PC-9 (cell line): ENCODE data around the gene CENPA. TPM values are rescaled to one million over a fixed set of nuclear protein-coding genes. Genes with fewer than 3 reads are reported as not detected.
A peak's percentile ranks its signal among the peaks of the same experiment; 100 is the strongest.

ENCODE experiments used
- BruUV-seq: library from RNA; stranded (reverse); fragments of 400-500 nt; replicated peaks from 2 replicates; lab custom pipeline; 2021; lab: Mats Ljungman, UMichigan
- CTCF ChIA-PET: fragments of 300-600 bp; sonication (Branson Sonifier 250); formaldehyde crosslinking; loops from one replicate; lab custom pipeline; 2022; ENCODE audit warnings: antibody characterized with exemption; lab: Charles Lee
- POLR2A ChIA-PET: fragments of 300-600 bp; sonication (Branson Sonifier 250); formaldehyde crosslinking; loops from one replicate; lab custom pipeline; 2022; ENCODE audit warnings: antibody characterized with exemption; ENCODE audit not compliant: unreplicated experiment; lab: Charles Lee
- DNase-seq, 2 experiments: peaks; one replicate each; pipeline versions ENCODE4 v3.0.0 to v3.0.0-alpha.2; 2015 to 2022; ENCODE audit warnings: mixed read lengths in 1 of 2
- H2AFZ ChIP-seq: fragments of 200-600 bp; sonication (generic); 2 replicates; pipeline ENCODE4 v1.8.1; 2017; ENCODE audit warnings: antibody characterized with exemption
- H3F3A ChIP-seq: fragments of 200-600 bp; sonication (generic); 2 replicates; pipeline ENCODE4 v1.8.1; 2017; ENCODE audit warnings: antibody characterized with exemption, mild to moderate bottlenecking, low read depth; ENCODE audit not compliant: insufficient read depth
- H3K27ac ChIP-seq: fragments of 200-600 bp; sonication (generic); 2 replicates; pipeline ENCODE4 v1.6.1; 2016; ENCODE audit warnings: mixed run types
- H3K27me3 ChIP-seq: fragments of 200-600 bp; sonication (generic); 2 replicates; pipeline ENCODE4 v1.6.1; 2016; ENCODE audit warnings: low read depth, mixed run types; ENCODE audit not compliant: insufficient read depth
- H3K36me3 ChIP-seq: fragments of 200-600 bp; sonication (generic); 2 replicates; pipeline ENCODE4 v1.6.1; 2016; ENCODE audit warnings: low read depth, mixed run types
- H3K4me1 ChIP-seq: fragments of 200-600 bp; sonication (generic); replicated peaks from 2 replicates; pipeline ENCODE4 v1.6.1; 2016; ENCODE audit warnings: mixed run types; ENCODE audit not compliant: insufficient read depth
- H3K4me2 ChIP-seq: fragments of 200-600 bp; sonication (generic); 2 replicates; pipeline ENCODE4 v1.6.1; 2017; ENCODE audit warnings: mixed run types
- H3K4me3 ChIP-seq: fragments of 200-600 bp; sonication (generic); 2 replicates; pipeline ENCODE4 v1.6.1; 2016; ENCODE audit warnings: mixed run types
- H3K79me2 ChIP-seq: fragments of 200-600 bp; sonication (generic); 2 replicates; pipeline ENCODE4 v1.6.1; 2017; ENCODE audit warnings: low read depth, mixed run types
- H3K9me2 ChIP-seq: fragments of 200-600 bp; sonication (generic); 2 replicates; pipeline ENCODE4 v1.8.1; 2017; ENCODE audit warnings: mild to moderate bottlenecking; ENCODE audit not compliant: insufficient read depth
- H3K9me3 ChIP-seq: fragments of 200-600 bp; sonication (generic); 2 replicates; pipeline ENCODE4 v1.8.1; 2016; ENCODE audit warnings: low read depth; ENCODE audit not compliant: insufficient read depth
- H4K20me1 ChIP-seq: fragments of 200-600 bp; sonication (generic); 2 replicates; pipeline ENCODE4 v1.8.1; 2017; ENCODE audit not compliant: insufficient read depth
- EZH2 ChIP-seq: fragments of 200-600 bp; sonication (generic); IDR thresholded peaks from 2 replicates; pipeline ENCODE4 v1.8.0; 2017; ENCODE audit warnings: antibody characterized with exemption, low read depth
- intact Hi-C: fragments of 100-400 bp; cut with micrococcal nuclease; formaldehyde crosslinking; loops from one replicate; pipeline ENCODE4 v1.10.0; 2022; ENCODE audit not compliant: unreplicated experiment
- total RNA-seq: library from RNA; stranded (reverse); gene quantifications from 2 replicates; pipeline ENCODE4 v1.2.3, GENCODE V29; 2021
- TF ChIP-seq, protein P1 (sequence below): fragments of 200-600 bp; sonication (generic); conservative IDR thresholded peaks from 2 replicates; pipeline ENCODE4 v1.6.1; 2017; ENCODE audit warnings: mixed run types, antibody characterized with exemption, mild to moderate bottlenecking, moderate library complexity

Gene CENPA
- total RNA-seq, 1 experiment from 2014 or later = 48.8 TPM

DNA sequence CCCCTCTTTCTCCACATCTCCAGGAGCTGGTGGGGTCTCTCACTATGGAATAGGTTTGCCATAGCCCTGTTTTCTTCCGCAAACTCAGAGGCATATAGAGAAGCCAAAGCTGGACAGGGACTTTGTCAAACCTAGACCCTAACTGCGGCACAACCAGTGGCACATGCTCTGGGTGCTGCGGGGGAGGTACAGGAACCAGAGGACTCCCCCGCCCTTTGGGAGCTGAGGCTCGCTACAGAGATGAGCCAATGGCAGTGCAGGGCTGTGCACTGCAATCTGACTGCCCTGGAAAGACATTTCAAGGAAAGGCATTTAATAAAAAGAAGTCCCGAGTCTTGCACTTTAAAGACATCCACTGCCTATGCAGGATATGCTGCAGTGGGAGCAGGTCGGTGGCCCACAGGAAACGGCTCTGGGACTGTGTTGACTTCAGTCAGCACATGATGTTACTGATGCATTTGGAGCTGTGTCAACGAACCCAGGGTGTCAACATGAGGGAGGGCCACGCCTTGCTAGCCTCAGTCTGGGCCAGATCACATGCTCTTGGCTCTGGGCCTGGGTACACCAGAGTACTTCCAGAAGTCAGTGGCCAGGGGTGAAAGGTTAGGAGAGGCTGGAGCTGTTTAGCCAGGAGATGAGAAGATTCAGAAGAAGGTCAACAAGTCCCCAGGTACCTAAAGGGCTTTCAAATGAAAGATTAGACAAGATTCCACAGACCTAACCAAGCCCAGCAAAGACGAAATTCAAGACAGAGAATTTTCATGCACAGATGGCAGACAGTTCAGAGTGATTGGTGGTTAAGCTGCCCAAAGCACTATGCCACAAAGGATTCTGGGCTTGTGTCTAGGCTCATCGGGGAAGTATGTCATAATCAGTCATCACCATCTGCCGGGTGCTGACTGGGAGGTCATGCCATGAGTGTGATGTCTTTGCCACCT lies 13.5 kb upstream of the CENPA start:
- Histone ChIP-seq H3K9me2 (no peaks in the 10 kb centered on the region), H3K9me3 (no peaks in the 10 kb centered on the region), H2AFZ (no peak overlapping the region), H4K20me1 (0 out of 2 replicates have a peak, but pooled peaks cover 7% of the 10 kb centered on the region), H3K79me2 (peaks cover 59% of the 10 kb centered on the region), H3K4me3 (no peak overlapping the region), H3K4me2 (no peak overlapping the region), H3F3A (0 out of 2 replicates have a peak, but pooled peaks cover under 1% of the 10 kb centered on the region), H3K27me3 (no peaks in the 10 kb centered on the region), H3K4me1 (peaks cover 47% of the 10 kb centered on the region), H3K36me3 (peaks cover 25% of the 10 kb centered on the region), H3K27ac (peak overlapping the region; percentile 56)
- DNase-seq = no peak
- ChIA-PET POLR2A (interaction anchor here (0.5 kb wide), 1 partner anchor 76 kb away, joined by 3 read pairs; no protein-coding TSS in a partner anchor), CTCF (interaction anchor here (0.5 to 1.0 kb wide), 2 partner anchors 10 to 12 kb away, joined by 3 read pairs; no protein-coding TSS in a partner anchor)
- intact Hi-C loops = no loop called here
- no TSS peak for BruUV-seq
- TF ChIP-seq, protein P1, sequence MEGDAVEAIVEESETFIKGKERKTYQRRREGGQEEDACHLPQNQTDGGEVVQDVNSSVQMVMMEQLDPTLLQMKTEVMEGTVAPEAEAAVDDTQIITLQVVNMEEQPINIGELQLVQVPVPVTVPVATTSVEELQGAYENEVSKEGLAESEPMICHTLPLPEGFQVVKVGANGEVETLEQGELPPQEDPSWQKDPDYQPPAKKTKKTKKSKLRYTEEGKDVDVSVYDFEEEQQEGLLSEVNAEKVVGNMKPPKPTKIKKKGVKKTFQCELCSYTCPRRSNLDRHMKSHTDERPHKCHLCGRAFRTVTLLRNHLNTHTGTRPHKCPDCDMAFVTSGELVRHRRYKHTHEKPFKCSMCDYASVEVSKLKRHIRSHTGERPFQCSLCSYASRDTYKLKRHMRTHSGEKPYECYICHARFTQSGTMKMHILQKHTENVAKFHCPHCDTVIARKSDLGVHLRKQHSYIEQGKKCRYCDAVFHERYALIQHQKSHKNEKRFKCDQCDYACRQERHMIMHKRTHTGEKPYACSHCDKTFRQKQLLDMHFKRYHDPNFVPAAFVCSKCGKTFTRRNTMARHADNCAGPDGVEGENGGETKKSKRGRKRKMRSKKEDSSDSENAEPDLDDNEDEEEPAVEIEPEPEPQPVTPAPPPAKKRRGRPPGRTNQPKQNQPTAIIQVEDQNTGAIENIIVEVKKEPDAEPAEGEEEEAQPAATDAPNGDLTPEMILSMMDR = no peak
- TF ChIP-seq EZH2 = no peak

DNA sequence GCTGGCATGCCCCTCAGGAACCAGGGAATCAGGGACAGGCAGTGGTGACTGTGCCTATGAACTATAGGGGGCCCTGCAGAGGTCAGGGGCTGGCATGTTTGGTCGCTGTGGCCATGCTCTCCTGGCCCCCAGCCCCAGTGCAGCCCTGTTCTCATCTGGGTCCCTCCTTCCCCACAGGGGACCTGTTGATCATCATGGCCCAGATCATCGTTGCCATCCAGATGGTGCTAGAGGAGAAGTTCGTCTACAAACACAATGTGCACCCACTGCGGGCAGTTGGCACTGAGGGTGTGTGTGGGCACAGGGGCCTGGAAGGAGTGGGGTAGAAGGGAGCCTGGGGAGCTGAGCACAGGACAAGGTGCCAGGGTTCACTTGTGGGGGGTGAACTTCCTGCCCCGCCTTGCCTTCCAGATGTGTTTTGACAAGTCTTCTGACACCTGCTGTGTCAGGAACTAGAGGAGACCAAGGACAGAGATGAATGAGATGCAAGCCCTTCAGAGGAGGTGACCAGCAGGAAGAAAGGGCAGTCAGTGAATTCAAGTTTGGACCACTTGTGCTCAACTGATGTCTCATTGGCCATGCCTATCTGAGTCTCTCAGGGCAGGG lies 9.6 kb upstream of the CENPA start:
- H3K79me2 ChIP-seq = peaks cover 23% of the 10 kb centered on the region
- no peak overlapping the region for H3K4me2 ChIP-seq
- H3K9me3 ChIP-seq = no peaks in the 10 kb centered on the region
- H2AFZ ChIP-seq = no peak overlapping the region
- no peak for DNase-seq
- BruUV-seq = no TSS peak
- no peaks in the 10 kb centered on the region for H3K9me2 ChIP-seq
- no peak for TF ChIP-seq EZH2
- TF ChIP-seq, protein P1 = no peak
- peaks cover 15% of the 10 kb centered on the region; the same call in 1 of the 2 replicates for H3F3A ChIP-seq
- peaks cover 31% of the 10 kb centered on the region; the same call in 1 of the 2 replicates for H3K36me3 ChIP-seq
- no peak overlapping the region for H3K4me3 ChIP-seq
- no peaks in the 10 kb centered on the region for H3K27me3 ChIP-seq
- CTCF ChIA-PET = no interaction called here
- 0 out of 2 replicates have a peak, but pooled peaks cover 7% of the 10 kb centered on the region for H4K20me1 ChIP-seq
- H3K27ac ChIP-seq = no peak overlapping the region
- intact Hi-C loops = no loop called here
- POLR2A ChIA-PET = no interaction called here
- peaks cover 17% of the 10 kb centered on the region for H3K4me1 ChIP-seq

DNA sequence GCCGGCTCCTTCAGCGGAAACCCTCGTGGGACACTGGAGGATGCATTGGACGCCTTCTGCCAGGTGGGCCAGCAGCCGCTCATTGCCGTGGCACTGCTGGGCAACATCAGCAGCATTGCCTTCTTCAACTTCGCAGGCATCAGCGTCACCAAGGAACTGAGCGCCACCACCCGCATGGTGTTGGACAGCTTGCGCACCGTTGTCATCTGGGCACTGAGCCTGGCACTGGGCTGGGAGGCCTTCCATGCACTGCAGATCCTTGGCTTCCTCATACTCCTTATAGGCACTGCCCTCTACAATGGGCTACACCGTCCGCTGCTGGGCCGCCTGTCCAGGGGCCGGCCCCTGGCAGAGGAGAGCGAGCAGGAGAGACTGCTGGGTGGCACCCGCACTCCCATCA lies 7.8 kb upstream of the CENPA start:
- Histone ChIP-seq H3K27ac (no peak overlapping the region), H3K4me3 (no peak overlapping the region), H3K36me3 (peaks cover 31% of the 10 kb centered on the region; the same call in 1 of the 2 replicates), H2AFZ (no peak overlapping the region), H3K79me2 (peaks cover 5% of the 10 kb centered on the region), H3F3A (peaks cover 23% of the 10 kb centered on the region; the same call in 1 of the 2 replicates), H3K9me2 (no peaks in the 10 kb centered on the region), H3K27me3 (no peaks in the 10 kb centered on the region), H3K4me2 (no peak overlapping the region), H3K4me1 (no peaks in the 10 kb centered on the region), H4K20me1 (0 out of 2 replicates have a peak, but pooled peaks cover under 1% of the 10 kb centered on the region), H3K9me3 (no peaks in the 10 kb centered on the region)
- CTCF ChIA-PET = no interaction called here
- POLR2A ChIA-PET = no interaction called here
- no TSS peak for BruUV-seq
- intact Hi-C loops = no loop called here
- no peak for TF ChIP-seq EZH2
- TF ChIP-seq, protein P1 = no peak
- DNase-seq = no peak
